Mononuclear cell (primary cell): ENCODE data around the gene GNAL. TPM values are rescaled to one million over a fixed set of nuclear protein-coding genes. Genes with fewer than 3 reads are reported as not detected.

Experiments used
- H3K27me3 ChIP-seq: 2 replicates; pipeline ENCODE4 v1.6.0; 2011; ENCODE audit warnings: low read length, control low read depth; ENCODE audit not compliant: insufficient read depth
- H3K4me1 ChIP-seq: 2 replicates; pipeline ENCODE4 v1.5.1; 2011; ENCODE audit warnings: mild to moderate bottlenecking, low read length, control low read depth; ENCODE audit not compliant: insufficient read depth
- H3K4me3 ChIP-seq: 2 replicates; pipeline ENCODE4 v1.5.1; 2011; ENCODE audit warnings: mild to moderate bottlenecking, low read length, moderate library complexity
- H3K9me3 ChIP-seq: 2 replicates; pipeline ENCODE4 v1.5.1; 2011; ENCODE audit warnings: low read depth, mild to moderate bottlenecking, control low read depth, low read length
- total RNA-seq: library from RNA; depleted of rRNA; stranded (reverse); fragments of >200 nt; gene quantifications from one replicate; pipeline ENCODE4 v1.2.3, GENCODE V29; 2012

Gene GNAL
- total RNA-seq, 1 donor: 0.84 TPM

DNA sequence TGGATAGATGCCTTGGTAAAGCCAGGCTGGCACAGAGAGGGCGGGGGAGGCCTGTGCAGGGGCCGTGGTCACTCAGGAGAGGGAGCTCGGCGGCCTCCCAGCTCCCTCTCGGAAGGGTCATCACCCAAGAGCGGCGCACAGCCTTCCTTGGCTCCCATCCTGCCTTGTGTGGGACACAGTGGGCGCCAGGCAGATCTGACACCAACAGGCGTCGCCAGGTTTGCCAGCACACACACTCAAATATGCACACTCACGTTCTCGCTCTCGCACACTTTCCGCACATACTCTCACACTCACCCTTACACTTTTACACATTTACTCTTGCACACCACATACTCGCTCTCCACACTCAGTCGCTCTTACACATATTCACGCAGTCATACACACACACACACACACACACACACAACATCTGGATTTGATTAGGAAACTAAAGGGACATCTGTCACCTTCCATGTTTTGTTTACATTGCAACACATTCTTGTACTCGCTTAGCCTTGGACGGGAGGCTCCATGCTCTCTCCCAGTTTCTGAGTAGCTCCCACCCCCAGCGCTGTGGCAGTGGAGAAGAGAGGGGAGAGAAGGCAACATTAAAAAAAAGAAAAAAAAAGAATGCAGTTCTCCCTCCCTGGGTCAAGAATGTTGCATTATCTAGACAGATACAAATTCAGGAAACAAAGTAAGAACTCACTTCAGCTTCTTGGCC lies 172.7 kb downstream of the GNAL start:
- H3K27me3 ChIP-seq: no peaks in the 10 kb centered on the region
- H3K4me1 ChIP-seq: peaks cover 10% of the 10 kb centered on the region

GRCh38 chr18:11862468-11863137 lies 173.5 kb downstream of the GNAL start:
- H3K27me3 ChIP-seq: no peaks in the 10 kb centered on the region
- H3K9me3 ChIP-seq: no peaks in the 10 kb centered on the region
- no peak overlapping the region for H3K4me3 ChIP-seq
- peaks cover 2% of the 10 kb centered on the region for H3K4me1 ChIP-seq

More for the DNA sequence above, 172.7 kb downstream of the GNAL start:
- Histone ChIP-seq H3K4me3 (no peak overlapping the region), H3K9me3 (no peaks in the 10 kb centered on the region)

GRCh38 chr18:11864471-11864870 lies 175.4 kb downstream of the GNAL start:
- no peaks in the 10 kb centered on the region for H3K4me1 ChIP-seq
- no peaks in the 10 kb centered on the region for H3K27me3 ChIP-seq
- H3K4me3 ChIP-seq: no peak overlapping the region
- H3K9me3 ChIP-seq: no peaks in the 10 kb centered on the region

DNA sequence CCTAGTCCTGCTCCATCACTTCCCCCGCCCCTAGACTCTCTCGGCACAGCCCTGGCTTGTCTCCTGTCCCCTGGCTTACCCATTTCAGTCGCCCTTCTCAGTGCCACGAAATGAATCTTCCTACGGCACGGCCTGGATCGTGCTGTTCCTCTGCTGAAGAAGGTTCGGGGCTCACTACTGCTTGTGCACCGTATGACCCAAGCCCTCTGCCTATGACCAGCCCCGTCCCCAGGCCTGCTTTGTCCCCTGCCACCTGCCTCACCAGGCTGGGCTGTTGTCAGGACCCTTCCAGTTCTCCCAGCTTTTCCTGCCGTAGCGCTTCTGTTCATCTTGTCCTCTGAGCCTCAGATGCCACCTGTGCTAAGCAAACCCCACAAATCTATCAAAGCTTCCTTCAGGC lies 176.0 kb downstream of the GNAL start:
- Histone ChIP-seq H3K9me3 (no peaks in the 10 kb centered on the region), H3K4me1 (no peaks in the 10 kb centered on the region), H3K4me3 (no peak overlapping the region), H3K27me3 (no peaks in the 10 kb centered on the region)

DNA sequence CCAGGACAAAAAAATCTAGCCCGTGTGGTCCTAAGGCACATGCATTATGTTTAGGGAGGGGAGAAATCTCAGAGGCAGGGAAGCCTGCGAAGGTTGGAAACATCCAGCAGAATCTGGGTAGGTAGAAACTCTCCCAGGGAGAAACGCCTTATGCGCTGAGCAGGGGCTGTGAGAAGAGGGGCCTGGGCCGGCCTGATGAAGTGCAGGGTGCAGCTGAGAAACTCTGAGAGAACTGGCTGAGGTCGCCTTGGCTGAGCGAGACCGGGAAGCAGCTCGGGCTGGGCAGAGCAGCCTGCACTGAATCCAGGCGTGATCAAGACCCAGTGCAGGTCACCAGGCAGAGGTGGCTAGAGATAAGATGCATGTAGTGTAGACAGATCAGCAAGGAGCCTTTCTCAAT lies 177.3 kb downstream of the GNAL start:
- H3K9me3 ChIP-seq: no peaks in the 10 kb centered on the region
- H3K4me3 ChIP-seq: no peak overlapping the region
- no peaks in the 10 kb centered on the region for H3K4me1 ChIP-seq
- H3K27me3 ChIP-seq: no peaks in the 10 kb centered on the region

- Histone ChIP-seq H3K4me3 (no peak overlapping the region), H3K9me3 (no peaks in the 10 kb centered on the region), H3K4me1 (no peaks in the 10 kb centered on the region), H3K27me3 (no peaks in the 10 kb centered on the region)
Observed at GRCh38 chr18:11866764-11867163, 177.7 kb downstream of the GNAL start.

DNA sequence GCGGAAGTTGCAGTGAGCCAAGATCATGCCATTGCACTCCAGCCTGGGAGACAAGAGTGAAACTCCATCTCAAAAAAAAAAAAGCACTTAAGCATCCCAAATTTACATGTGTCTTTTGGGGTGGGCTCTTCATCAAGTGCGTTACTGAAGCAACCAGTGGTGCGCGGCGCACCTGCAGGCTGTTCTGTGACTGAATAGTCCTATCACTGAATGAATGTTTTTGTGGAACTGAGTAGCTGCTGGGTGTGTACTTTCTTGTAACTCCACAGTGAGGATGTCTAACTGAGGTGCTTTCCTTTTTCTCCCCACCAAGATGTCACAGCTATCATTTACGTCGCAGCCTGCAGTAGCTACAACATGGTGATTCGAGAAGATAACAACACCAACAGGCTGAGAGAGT lies 179.2 kb downstream of the GNAL start:
- no peaks in the 10 kb centered on the region for H3K9me3 ChIP-seq
- no peaks in the 10 kb centered on the region for H3K4me1 ChIP-seq
- H3K27me3 ChIP-seq: no peaks in the 10 kb centered on the region

DNA sequence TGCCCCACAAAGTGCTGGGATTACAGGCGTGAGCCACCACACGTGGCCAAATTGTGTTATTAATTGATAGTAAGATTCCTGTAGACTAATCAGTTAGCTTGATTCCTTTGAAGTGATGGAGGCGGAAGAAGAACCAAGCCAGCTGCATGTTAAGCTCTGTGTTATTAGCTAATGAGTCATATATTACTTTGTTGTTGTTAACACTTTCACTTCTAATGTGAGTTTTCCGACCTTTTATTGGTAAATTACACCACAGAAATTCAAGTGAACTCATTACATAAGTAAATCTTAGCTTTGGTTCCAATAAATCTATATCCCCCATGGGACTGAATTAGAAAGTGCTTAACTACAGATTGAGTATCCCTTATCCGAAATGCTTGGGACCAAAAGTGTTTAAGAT lies 182.4 kb downstream of the GNAL start:
- Histone ChIP-seq H3K4me1 (no peaks in the 10 kb centered on the region), H3K27me3 (no peaks in the 10 kb centered on the region), H3K9me3 (no peaks in the 10 kb centered on the region), H3K4me3 (no peak overlapping the region)

More for the DNA sequence above, 179.2 kb downstream of the GNAL start:
- H3K4me3 ChIP-seq: no peak overlapping the region

DNA sequence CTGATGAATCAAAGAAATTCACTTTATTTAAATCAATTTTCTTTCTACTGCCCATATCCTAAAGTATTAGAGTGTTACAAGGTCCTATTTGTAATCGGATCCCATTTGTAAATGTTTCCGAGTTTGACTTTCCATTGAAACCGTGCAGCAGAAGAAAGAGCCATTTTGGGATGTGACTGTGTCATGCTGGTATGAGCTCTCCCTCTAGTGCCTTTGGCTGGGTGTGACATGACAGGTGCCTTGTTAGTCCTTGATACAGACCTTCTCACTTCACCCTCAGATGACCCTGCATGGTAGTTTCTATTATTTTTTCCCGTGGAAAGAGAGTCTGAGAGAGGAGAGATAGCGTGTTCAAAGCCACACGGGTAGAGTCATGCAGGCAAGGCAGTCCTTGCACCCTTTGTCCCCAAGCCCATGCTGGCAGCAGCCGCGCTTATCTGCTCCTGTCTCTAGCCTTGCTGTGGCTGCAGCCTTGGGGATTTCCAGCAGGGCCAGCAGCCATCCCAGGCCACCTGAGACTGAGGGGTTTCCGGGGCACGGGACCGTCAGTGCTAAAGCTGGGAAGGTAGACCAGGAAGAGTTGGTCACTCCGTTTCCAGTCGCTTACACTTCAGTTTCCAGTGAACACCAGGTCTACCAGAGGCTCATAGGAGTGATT lies 183.5 kb downstream of the GNAL start:
- no peaks in the 10 kb centered on the region for H3K9me3 ChIP-seq
- no peaks in the 10 kb centered on the region for H3K27me3 ChIP-seq
- no peak overlapping the region for H3K4me3 ChIP-seq
- H3K4me1 ChIP-seq: no peaks in the 10 kb centered on the region

DNA sequence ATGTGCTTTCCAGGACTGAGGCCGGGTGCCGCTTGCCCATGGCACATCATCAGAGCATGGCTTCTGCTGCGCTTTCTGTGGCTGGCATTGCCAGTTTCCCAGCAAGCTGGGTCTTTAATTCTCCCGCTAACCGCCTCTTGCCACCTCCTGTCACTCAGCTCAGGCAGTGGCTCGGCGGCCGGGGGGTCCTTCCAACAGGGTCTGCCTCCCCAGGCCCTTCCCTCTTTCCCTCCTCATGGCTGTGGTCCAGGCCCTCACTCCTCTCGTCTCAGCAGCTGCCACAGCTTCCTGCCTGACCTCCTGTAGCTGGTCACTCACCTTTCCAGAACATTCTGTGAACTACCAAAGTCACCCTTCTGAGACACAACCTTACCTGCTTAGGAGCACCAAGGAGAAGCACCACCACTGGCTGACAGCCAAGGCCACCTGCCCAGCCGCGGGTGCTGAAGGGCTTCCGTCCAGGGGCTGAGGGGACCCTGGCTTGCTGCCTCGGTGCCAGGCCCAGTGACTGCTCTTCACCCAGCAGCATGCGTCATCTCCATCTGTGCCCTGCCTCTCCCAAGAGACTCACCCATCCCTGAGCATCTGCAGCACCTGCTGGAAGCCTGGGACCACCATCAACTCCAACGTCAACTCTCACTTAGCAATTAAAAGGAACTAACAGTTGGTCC lies 184.7 kb downstream of the GNAL start:
- Histone ChIP-seq H3K4me1 (no peaks in the 10 kb centered on the region), H3K27me3 (no peaks in the 10 kb centered on the region), H3K4me3 (no peak overlapping the region), H3K9me3 (no peaks in the 10 kb centered on the region)

DNA sequence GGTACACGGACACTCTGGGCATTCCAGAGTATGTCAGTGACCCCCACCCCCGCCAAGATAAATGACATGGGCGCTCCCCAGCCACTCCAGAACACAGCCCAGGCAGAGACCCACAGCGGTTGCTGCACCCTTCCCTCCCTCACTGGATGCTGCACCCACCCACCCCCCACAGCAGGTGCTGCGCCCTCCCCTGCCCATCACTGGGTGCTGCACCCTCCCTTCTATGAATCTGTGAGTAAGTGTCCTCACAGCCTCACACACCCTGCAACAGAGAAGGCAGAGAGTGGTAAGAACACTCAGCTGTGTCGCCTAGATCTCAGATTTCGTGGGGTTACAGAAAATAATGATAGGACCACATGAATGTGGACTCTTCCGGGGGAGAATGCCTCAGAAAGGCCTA lies 185.6 kb downstream of the GNAL start:
- H3K27me3 ChIP-seq: no peaks in the 10 kb centered on the region

DNA sequence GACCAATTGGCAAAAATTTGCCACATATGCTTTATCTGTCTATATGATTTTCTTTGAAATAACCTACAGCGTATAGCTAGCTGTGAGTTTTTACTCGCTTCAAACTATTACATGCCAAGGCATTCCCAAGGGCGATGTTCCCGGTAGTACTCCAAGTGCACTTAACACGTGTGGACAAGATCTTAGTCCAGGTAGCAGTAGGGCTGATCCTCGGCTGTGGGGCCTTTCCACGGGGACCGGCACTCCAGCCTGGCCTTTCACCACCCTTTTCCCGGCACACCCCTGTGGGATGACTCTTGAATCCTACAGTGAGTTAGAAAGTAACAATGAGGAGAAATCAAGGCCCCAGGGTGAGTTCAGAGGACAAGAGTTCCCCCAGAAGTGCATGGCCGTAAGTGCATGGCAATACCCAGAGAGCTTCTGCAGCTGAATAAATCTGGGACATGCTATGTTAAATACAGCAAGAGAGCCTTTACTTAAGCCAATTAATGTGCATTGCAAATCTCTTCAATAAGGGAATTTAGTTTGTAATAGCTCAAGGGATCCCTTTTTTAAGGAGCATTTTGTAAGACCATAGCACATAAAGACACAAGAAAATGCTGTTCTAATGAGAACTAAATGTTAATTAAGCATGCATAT lies 188.6 kb downstream of the GNAL start:
- Histone ChIP-seq H3K4me1 (peaks cover 19% of the 10 kb centered on the region), H3K9me3 (no peaks in the 10 kb centered on the region), H3K4me3 (no peak overlapping the region), H3K27me3 (no peaks in the 10 kb centered on the region)

More for the DNA sequence above, 185.6 kb downstream of the GNAL start:
- H3K4me3 ChIP-seq: no peak overlapping the region
- H3K4me1 ChIP-seq: no peaks in the 10 kb centered on the region
- H3K9me3 ChIP-seq: no peaks in the 10 kb centered on the region

- Histone ChIP-seq H3K4me1 (peaks cover 45% of the 10 kb centered on the region), H3K9me3 (no peaks in the 10 kb centered on the region), H3K27me3 (no peaks in the 10 kb centered on the region), H3K4me3 (no peak overlapping the region)
Observed at GRCh38 chr18:11880586-11881304, 191.7 kb downstream of the GNAL start.

DNA sequence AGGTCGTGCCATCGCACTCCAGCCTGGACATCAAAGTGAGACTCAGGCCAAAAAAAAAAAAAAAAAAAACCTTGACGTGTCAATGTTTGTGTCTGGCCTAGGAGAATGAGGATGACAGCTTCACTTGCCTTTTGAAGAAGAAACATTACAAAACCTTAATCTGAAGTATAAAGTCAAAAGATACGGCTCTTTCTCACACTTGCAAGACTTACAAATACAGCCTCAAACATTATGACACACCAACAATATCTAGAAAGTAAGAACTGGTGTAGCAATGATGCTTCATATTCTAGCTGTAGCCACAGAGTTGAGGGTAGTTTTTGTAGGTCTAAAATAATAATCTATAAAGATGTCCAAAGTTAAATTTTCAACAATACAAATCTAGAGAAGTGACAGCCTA lies 193.6 kb downstream of the GNAL start:
- Histone ChIP-seq H3K4me1 (peaks cover 53% of the 10 kb centered on the region), H3K27me3 (no peaks in the 10 kb centered on the region), H3K9me3 (no peaks in the 10 kb centered on the region), H3K4me3 (no peak overlapping the region)
